ENCODE data around the gene NRF1. TPM values are rescaled to one million over a fixed set of nuclear protein-coding genes. Genes with fewer than 3 reads are reported as not detected.

NRF1 gene
- total RNA-seq, 1 experiment from 2014 or later = 13.6 TPM

DNA sequence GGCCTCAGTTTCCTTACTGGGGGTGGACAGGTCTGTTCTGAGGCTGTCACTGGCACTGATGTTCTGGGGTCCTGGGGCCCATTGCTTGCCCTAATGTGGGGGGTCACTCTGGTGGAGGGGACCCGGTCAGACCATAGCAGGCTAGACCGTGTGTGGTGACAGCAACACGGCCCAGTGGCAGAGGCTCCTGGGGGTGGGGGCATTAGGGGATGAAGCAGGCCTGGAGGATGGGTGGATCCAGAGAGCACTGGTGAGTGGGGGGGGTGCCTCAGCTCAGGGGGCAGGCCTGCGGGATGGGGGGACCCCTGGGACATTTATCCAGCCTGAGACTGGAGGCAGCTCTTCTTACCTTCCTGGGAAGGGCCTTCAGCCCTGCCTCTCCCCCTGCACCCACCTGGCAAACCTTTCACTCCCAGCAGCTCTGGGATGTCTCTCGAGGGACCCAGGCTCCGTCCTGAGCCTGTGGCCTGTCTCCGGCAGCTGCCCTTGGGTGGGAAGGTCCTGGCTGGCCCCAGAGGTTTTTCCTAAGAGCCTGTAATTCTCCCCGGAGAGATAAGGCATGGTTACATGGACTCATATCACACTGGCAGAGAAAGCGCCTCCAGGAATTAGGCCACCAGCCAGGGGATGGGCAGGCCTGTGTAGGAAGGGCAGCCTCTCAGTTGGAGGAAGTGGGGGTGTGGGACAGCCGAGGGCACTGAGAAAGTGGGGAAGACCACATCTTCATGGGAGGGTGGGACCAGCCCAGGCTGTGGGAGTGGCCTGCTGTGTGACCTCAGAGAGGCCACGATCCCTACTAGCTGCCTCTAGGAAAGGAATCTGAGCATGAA lies 193.6 kb downstream of the NRF1 start:
- H3K9me2 ChIP-seq (replicated peaks; ENCODE audit: low read length) = no peaks in the 10 kb centered on the region
- no TSS peak for BruUV-seq (replicated peaks)
- ATAC-seq (peak; percentile 31; the same call in 1 of the 2 replicates), DNase-seq (no peak)
- H3K27ac ChIP-seq (ENCODE audit: low read length) = no peak overlapping the region
- H4K20me1 ChIP-seq (ENCODE audit: low read length) = no peaks in the 10 kb centered on the region
- H2AFZ ChIP-seq (ENCODE audit: low read length) = no peak overlapping the region
- no peaks in the 10 kb centered on the region for H3F3A ChIP-seq (ENCODE audit: low read length, unreplicated experiment)
- H3K27me3 ChIP-seq (ENCODE audit: low read length) = no peaks in the 10 kb centered on the region
- no peak for TF ChIP-seq EZH2 (IDR thresholded peaks at IDR 0.05; ENCODE audit: low read length, unreplicated experiment)
- no peak overlapping the region for H3K4me2 ChIP-seq (ENCODE audit: low read length)
- H3K9ac ChIP-seq (ENCODE audit: low read length) = no peak overlapping the region
- no peaks in the 10 kb centered on the region for H3K9me3 ChIP-seq (ENCODE audit: low read length)
- intact Hi-C loops (cut with micrococcal nuclease) = no loop called here
- POLR2A ChIA-PET (ENCODE audit: unreplicated experiment) = no interaction called here
- no peak overlapping the region for H3K4me3 ChIP-seq (ENCODE audit: low read length)
- no peaks in the 10 kb centered on the region for H3K36me3 ChIP-seq (ENCODE audit: low read depth, low read length)
- CTCF ChIA-PET = no interaction called here
- no peaks in the 10 kb centered on the region for H3K79me2 ChIP-seq (ENCODE audit: low read length)
- no peaks in the 10 kb centered on the region for H3K4me1 ChIP-seq (ENCODE audit: insufficient read depth, low read length)

Small RNA genes within 50 kb of the gene (microRNA-seq; reads per million reads assigned to microRNA genes)
- gene MIR182 (ENCODE audit: unreplicated experiment) (24,585 reads per million, percentile 98 among the genes with 10 or more reads in this experiment), gene MIR183 (ENCODE audit: unreplicated experiment) (12,431 reads per million, percentile 96 among the genes with 10 or more reads in this experiment), gene MIR96 (ENCODE audit: unreplicated experiment) (668 reads per million, percentile 82 among the genes with 10 or more reads in this experiment)

Other genes with a start within 250 kb of the NRF1 start
- gene STRIP2, start 177.3 kb upstream of the NRF1 start, total RNA-seq (2014; rRNA removed) = 7.5 and 8.0 TPM in 2 replicates
- gene SMKR1, start 109.2 kb upstream of the NRF1 start, total RNA-seq (2014; rRNA removed) = 7.4 and 13.1 TPM in 2 replicates